Transverse colon (tissue), 4 donors: Measurements from ENCODE around the gene SETD1B. TPM values are rescaled to one million over a fixed set of nuclear protein-coding genes. Genes with fewer than 3 reads are reported as not detected.
"Not testable (repeated sequence)": the region's sequence is repeated elsewhere in the genome, so short reads cannot be mapped to it uniquely, and the experiment has no call there.

Experiments
- DNase-seq: peaks from one replicate; pipeline ENCODE4 v3.0.0-alpha.2; 2019
- H3K27ac ChIP-seq, 4 donors: fragments of 200-600 bp; sonication (generic); 2 replicates each; pipeline ENCODE4 v1.5.1; 2016 to 2018; ENCODE audit warnings: inconsistent platforms in 4 of 4
- H3K27me3 ChIP-seq: fragments of 200-600 bp; sonication (generic); 2 replicates; pipeline ENCODE4 v1.5.1; 2017; ENCODE audit warnings: inconsistent platforms
- H3K36me3 ChIP-seq, 4 donors: fragments of 200-600 bp; sonication (generic); 2 replicates each; pipeline ENCODE4 v1.5.1; 2017 to 2019; ENCODE audit warnings: inconsistent platforms in 4 of 4
- H3K4me1 ChIP-seq, 4 donors: fragments of 200-600 bp; sonication (generic); 2 replicates each; pipeline ENCODE4 v1.5.1; 2017 to 2020; ENCODE audit warnings: inconsistent platforms in 4 of 4
- H3K4me3 ChIP-seq, 4 donors: fragments of 200-600 bp; sonication (generic); 1 replicate in 1 of 4; 2 replicates in 3 of 4; pipeline versions ENCODE4 v1.5.1 to v1.6.1; 2017 to 2019; ENCODE audit warnings: inconsistent platforms in 4 of 4
- H3K9me3 ChIP-seq, 2 donors: fragments of 200-600 bp; sonication (generic); 2 replicates each; pipeline ENCODE4 v1.5.1; 2017 to 2019; ENCODE audit warnings: inconsistent platforms in 2 of 2
- EP300 ChIP-seq: sonication (generic); formaldehyde crosslinking; IDR thresholded peaks from one replicate; pipeline ENCODE4 v1.6.1; 2017; ENCODE audit warnings: antibody characterized with exemption, low read depth
- POLR2A ChIP-seq: fragments of 450-650 bp; IDR thresholded peaks from one replicate; pipeline ENCODE4 v1.6.1; 2016; ENCODE audit warnings: antibody characterized with exemption, mild to moderate bottlenecking, moderate library complexity
- POLR2AphosphoS5 ChIP-seq, 3 donors: sonication (generic); formaldehyde crosslinking; IDR thresholded peaks; one replicate each; pipeline ENCODE4 v1.6.1; 2016; ENCODE audit warnings: antibody characterized with exemption in 3 of 3
- WGBS, 2 donors: methylation state at CpG; one replicate each; pipeline ENCODE4 v1.1.5; 2018; ENCODE audit warnings: low coverage in 1 of 2; 5-methylcytosine and 5-hydroxymethylcytosine counted together
- in situ Hi-C, 4 donors: fragments of 200-750 bp; cut with MboI; loops; one replicate each; pipeline versions ENCODE4 v1.15.0 to v1.15.1; 2017; ENCODE audit warnings: low sequenced_read_pairs in 3 of 4, low pct_ligation_motif_present in 1 of 4, low pct_unique_long_range_greater_than_20kb in 1 of 4
- intact Hi-C: fragments of 100-400 bp; cut with DNase I; formaldehyde crosslinking; loops from one replicate; pipeline ENCODE4 v1.15.1; 2023; ENCODE audit warnings: low total_unique reads
- total RNA-seq, 4 donors: library from RNA; depleted of rRNA; stranded (reverse); fragments of >200 nt; gene quantifications; one replicate each; pipeline ENCODE4 v1.1.0, GENCODE V29; 2016
- TF ChIP-seq, protein P1 (sequence below), 5 experiments: fragments of 200-600 bp in 3 of 5; fragments of 450-650 bp in 2 of 5; sonication (generic) in 3 of 5; IDR thresholded peaks; 1 replicate in 2 of 5; 2 replicates in 3 of 5; pipeline ENCODE4 v1.5.1; 2016 to 2017; ENCODE audit warnings: antibody characterized with exemption in 5 of 5, inconsistent platforms in 3 of 5, mild to moderate bottlenecking in 2 of 5, moderate library complexity in 1 of 5

Gene SETD1B
- total RNA-seq, 4 donors from 2014 or later = 13.4 to 39.6 (median 15.2) TPM

DNA sequence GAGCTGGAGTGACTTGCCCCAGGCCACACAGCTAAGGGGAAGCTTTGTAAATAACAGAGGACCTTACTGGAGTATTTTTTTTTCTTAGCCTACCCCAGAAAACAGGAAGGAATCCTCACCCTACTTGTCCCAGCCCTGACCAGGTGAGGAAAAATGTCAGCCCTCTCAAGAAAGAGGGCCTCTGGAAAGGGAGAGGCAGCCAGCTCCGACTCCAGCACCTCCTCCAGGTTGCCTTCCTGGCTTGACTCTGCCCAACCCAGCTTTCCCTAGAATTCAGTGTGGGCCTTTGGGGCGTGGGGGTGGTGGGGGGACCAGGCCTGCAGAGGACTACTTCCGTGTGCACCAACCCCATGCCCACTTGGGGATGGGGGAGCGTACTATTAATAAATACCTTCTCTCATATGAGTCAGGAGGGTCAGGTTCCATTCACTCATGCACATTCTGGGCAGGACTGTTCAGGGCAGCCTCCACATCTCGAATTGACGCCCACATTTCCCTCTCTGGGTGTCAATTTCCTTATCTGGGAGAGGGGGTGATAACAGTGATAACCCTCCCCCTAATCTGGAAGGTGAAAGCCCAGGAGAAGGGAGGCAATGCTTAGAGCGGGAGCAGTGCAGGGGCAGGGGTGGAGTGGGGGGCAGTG is 15.5 kb upstream of the SETD1B start:
- peak; percentile 8 for DNase-seq
- 78% methylated on average over 7 of the region's 7 CpGs; no CpG with 5 or more reads in 1 of the 2 donors for WGBS, 2 donors
- H3K4me3 ChIP-seq = no peak overlapping the region
- no peaks in the 10 kb centered on the region for H3K36me3 ChIP-seq
- intact Hi-C loops = no loop called here
- H3K27me3 ChIP-seq = no peaks in the 10 kb centered on the region
- no peaks in the 10 kb centered on the region for H3K9me3 ChIP-seq
- H3K4me1 ChIP-seq = peaks cover 0 to 75% (median 21%) of the 10 kb centered on the region in 4 donors
- TF ChIP-seq, protein P1, sequence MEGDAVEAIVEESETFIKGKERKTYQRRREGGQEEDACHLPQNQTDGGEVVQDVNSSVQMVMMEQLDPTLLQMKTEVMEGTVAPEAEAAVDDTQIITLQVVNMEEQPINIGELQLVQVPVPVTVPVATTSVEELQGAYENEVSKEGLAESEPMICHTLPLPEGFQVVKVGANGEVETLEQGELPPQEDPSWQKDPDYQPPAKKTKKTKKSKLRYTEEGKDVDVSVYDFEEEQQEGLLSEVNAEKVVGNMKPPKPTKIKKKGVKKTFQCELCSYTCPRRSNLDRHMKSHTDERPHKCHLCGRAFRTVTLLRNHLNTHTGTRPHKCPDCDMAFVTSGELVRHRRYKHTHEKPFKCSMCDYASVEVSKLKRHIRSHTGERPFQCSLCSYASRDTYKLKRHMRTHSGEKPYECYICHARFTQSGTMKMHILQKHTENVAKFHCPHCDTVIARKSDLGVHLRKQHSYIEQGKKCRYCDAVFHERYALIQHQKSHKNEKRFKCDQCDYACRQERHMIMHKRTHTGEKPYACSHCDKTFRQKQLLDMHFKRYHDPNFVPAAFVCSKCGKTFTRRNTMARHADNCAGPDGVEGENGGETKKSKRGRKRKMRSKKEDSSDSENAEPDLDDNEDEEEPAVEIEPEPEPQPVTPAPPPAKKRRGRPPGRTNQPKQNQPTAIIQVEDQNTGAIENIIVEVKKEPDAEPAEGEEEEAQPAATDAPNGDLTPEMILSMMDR (IDR thresholded peaks at IDR 0.05) = no peak
- no peak for TF ChIP-seq POLR2A
- TF ChIP-seq POLR2AphosphoS5 (IDR thresholded peaks at IDR 0.05) = no peak
- in situ Hi-C loops = no loop called here
- peak overlapping the region; percentile 69 to 100 (median 88) for H3K27ac ChIP-seq

DNA sequence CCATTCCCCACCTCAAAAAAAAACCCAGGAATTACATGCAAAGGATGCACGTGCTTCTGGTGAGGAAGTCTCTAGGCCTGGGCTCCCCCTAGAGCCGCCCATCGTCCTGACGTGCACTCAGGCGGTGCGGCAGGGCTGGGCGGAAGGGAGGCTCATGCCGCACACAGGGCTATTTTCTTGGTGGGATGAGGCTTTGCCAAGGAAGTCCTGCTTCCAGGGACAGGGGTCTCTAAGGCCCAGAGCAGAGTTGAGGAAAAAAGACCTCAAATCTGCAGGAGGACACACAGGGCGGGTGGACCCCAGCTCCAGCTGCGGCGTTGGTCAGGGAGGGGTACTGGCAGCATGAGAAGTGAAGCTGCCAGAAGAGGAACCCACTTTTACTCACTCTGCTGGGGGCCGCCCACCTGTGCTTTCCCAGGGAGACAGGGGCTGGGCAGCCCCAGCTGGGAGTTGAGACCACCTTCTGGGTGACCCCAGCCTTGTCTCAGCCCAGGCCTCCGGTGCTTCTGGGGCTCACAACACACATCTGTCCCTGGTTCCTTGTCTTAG is 14.5 kb upstream of the SETD1B start:
- Histone ChIP-seq H3K4me1 (peaks cover 4 to 75% (median 29%) of the 10 kb centered on the region in 4 donors), H3K27me3 (no peaks in the 10 kb centered on the region), H3K4me3 (peak overlapping the region in 1 of 4 donors; percentile 15), H3K27ac (peak overlapping the region; percentile 69 to 100 (median 88)), H3K9me3 (no peaks in the 10 kb centered on the region), H3K36me3 (no peaks in the 10 kb centered on the region)
- in situ Hi-C loops (no loop called here), intact Hi-C loops (no loop called here)
- 33 to 64% methylated on average over 1 to 12 of the region's 13 CpGs for WGBS, 2 donors
- DNase-seq = peak; percentile 59
- TF ChIP-seq, protein P1 (IDR thresholded peaks at IDR 0.05) = no peak
- no peak for TF ChIP-seq EP300
- TF ChIP-seq POLR2AphosphoS5 (IDR thresholded peaks at IDR 0.05) = peak in 2 of 3 donors; percentile 7 to 39
- TF ChIP-seq POLR2A = no peak

DNA sequence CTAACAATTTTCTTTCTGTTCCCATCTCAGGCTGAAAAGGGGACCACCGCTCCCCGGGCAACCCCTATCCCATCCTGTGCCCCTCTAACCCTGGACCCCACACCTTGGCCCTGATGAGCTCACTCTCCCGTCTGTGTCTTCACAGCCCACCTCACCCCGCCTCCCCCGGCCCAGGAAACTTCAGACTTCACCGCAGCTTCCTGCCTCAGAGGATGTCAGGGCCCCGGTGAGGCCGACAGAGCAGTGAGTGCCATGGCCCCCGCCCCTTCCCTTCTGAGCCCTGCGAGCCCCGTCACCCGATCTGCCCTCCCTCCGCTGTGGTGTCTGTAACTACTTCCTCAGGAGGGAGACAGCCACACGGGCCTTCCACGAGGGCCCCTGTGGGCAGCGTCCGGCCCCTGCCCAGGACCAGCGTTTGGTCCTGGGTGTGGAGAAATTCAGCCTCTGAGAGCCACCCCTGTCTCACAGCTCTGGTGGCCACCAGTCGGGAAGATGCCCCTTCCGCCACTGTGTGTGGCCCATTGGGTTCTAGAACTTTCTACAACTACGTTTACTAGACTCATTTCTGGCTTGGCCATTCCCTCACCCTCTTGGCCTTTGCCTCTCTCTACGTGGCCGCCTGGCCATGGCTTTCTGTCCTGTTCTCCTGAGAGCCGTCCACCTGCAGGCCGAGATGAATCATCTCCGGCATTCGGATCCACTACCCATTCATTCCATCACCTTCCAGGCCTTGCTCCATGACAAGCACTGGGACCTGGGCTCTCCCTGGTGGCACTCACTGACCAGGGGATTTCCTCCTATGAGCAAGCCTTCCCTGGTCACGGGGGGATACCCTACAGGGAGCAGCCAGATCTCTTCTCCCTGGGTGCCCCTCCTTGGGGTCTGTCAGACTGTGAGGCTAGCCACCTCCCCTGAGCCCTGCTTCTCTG is 13.7 kb upstream of the SETD1B start:
- Histone ChIP-seq H3K27me3 (no peaks in the 10 kb centered on the region), H3K9me3 (no peaks in the 10 kb centered on the region), H3K4me3 (peak overlapping the region in 1 of 4 donors; percentile 15), H3K27ac (peak overlapping the region; percentile 69 to 100 (median 88)), H3K4me1 (peaks cover 10 to 77% (median 34%) of the 10 kb centered on the region in 4 donors), H3K36me3 (no peaks in the 10 kb centered on the region)
- TF ChIP-seq POLR2AphosphoS5 (IDR thresholded peaks at IDR 0.05) (no peak), POLR2A (peak; percentile 38)
- TF ChIP-seq, protein P1 (IDR thresholded peaks at IDR 0.05) = no peak
- WGBS, 2 donors = 65 to 79% methylated on average over 3 to 28 of the region's 28 CpGs
- peak; percentile 87 for DNase-seq
- intact Hi-C loops = loop anchor here (5.0 kb wide), 1 partner anchor 93 kb away; no protein-coding TSS in a partner anchor
- in situ Hi-C loops = loop anchor here in 3 of 4 donors (5.0 to 10.0 kb wide), 3 partner anchors 95 to 98 kb away; partner anchors contain the start of gene PSMD9 (in 1 of the 3)

DNA sequence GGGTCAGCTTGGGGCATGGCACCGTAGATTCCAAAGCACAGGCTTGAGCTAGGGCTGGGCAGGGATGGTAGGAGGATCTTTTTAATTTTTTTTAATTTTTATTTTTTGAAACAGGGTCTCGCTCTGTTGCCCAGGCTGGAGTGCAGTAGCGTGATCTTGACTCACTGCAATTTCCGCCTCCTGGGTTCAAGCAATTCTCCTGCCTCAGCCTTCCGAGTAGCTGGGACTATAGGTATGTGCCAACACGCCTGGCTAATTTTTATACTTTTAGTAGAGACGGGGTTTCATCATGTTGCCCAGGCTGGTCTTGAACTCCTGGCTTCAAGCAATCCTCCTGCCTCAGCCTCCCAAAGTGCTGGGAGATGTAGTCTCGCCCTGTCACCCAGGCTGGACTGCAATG is 13.0 kb upstream of the SETD1B start:
- H3K4me1 ChIP-seq = peaks cover 18 to 82% (median 41%) of the 10 kb centered on the region in 4 donors
- 86 to 89% methylated on average over 3 to 8 of the region's 8 CpGs for WGBS, 2 donors
- not testable (repeated sequence) for H3K36me3 ChIP-seq, H3K4me3 ChIP-seq, H3K27me3 ChIP-seq, H3K9me3 ChIP-seq, DNase-seq
- peak overlapping the region; percentile 69 to 100 (median 100) for H3K27ac ChIP-seq
- intact Hi-C loops = loop anchor here (5.0 kb wide), 1 partner anchor 93 kb away; no protein-coding TSS in a partner anchor
- in situ Hi-C loops = loop anchor here in 3 of 4 donors (5.0 to 10.0 kb wide), 3 partner anchors 94 to 98 kb away; partner anchors contain the start of gene PSMD9 (in 1 of the 3)
